LoVo (cell line): Measurements from ENCODE around the gene GDAP2.
"Not testable (repeated sequence)": the region's sequence is repeated elsewhere in the genome, so short reads cannot be mapped to it uniquely, and the experiment has no call there.

Experiments used
- DNase-seq: peaks from one replicate; pipeline ENCODE4 v3.0.0-alpha.2; 2016; ENCODE audit warnings: low spot score

The GDAP2 gene, protein sequence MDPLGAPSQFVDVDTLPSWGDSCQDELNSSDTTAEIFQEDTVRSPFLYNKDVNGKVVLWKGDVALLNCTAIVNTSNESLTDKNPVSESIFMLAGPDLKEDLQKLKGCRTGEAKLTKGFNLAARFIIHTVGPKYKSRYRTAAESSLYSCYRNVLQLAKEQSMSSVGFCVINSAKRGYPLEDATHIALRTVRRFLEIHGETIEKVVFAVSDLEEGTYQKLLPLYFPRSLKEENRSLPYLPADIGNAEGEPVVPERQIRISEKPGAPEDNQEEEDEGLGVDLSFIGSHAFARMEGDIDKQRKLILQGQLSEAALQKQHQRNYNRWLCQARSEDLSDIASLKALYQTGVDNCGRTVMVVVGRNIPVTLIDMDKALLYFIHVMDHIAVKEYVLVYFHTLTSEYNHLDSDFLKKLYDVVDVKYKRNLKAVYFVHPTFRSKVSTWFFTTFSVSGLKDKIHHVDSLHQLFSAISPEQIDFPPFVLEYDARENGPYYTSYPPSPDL

DNA sequence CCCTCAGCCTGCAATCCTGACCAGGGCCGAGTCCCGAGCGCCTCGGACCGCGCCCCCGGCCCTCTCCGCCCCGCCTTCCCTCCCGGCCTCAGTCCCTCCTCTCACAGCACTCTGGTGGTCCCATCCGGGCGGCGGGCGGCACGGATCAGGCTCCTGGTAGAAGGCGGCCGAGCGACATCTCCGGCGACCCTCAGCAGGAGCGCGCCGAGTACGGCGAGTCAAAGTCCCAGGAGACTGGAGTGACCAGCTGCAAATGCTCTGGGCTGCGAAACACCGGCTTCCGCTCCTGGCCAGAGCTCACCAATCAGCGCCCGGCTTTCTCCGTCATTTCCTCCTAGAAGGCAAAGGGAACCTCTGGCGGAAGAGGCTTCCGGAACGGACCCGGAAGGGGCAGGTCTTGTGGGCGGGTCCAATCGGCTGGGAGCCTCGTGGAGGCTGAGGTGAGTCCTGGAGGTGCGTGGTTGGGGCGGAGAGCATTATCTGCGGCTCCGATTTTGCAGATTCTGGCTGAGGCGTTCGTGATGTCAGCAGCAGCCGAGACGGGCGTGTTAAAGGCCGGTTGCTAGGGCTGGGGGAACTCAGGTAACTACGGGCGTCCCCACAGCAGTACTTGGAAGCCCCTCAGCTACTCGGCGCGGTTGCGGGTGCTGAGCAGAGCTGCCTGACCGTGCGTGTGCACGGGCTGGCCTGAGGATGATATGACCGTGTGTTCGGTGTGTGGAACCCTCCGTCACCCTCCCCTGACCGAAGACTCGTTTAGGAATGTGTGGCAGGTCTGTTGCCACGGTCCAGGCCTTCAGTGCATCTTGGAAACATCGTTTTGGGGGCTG is at the start of gene GDAP2, which contains the start of gene WDR3:
GDAP2 (minus strand) TSS at position 279 of the 830 bp plus-strand sequence. CDS start 9,264 bp downstream, outside the sequence.
WDR3 (plus strand) TSS at position 397 of the 830 bp plus-strand sequence. CDS start 3,581 bp downstream, outside the sequence.
- peak; percentile 98 for DNase-seq

DNA sequence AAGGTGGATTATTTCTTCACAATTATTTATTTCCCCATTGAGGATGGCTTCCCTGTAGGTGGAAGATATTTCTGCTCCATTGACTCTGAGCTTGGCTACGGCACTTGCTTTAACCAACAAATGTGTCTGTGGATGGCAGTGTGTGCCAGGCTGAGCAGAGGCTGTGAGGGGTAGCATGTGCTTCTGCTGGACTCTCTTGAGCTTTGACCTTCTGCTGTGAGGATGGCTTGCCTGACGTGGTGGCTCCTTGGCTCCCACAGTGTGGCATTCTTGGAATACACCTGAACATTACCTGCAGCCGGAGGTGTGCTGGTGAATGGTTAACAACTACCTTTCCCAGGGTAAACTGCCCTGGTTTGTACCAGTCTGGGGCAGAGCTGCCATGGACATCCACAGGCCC is 47.0 kb upstream of the GDAP2 start:
- DNase-seq, result no peak

- no peak for DNase-seq
These were observed 42.4 kb upstream of the GDAP2 start for GRCh38 chr1:117971777-117972176.

GRCh38 chr1:117970252-117970651 is 40.8 kb upstream of the GDAP2 start:
- no peak for DNase-seq

DNA sequence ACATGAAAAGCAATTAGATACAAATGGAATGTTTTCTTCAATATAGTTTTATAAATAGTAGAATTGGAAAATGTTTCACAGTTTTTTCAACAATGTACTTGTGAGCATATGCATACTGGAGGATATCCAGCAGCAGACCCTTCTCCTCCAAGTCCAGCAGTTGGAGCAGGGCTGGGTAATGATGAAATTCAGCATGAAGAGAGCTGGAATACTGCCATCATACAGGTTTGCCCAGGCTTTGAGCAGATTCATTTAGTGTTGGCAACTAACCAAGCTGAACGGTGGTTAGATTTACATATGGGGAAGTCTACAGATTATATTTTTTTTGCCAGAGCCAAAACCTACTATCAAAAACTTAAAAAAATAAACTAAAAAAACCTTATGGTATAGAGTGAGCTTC is 38.5 kb upstream of the GDAP2 start:
- no peak for DNase-seq

GRCh38 chr1:117967477-117967876 is 38.1 kb upstream of the GDAP2 start:
- no peak for DNase-seq

GRCh38 chr1:117964290-117965038 is 35.0 kb upstream of the GDAP2 start:
- DNase-seq, result no peak

DNA sequence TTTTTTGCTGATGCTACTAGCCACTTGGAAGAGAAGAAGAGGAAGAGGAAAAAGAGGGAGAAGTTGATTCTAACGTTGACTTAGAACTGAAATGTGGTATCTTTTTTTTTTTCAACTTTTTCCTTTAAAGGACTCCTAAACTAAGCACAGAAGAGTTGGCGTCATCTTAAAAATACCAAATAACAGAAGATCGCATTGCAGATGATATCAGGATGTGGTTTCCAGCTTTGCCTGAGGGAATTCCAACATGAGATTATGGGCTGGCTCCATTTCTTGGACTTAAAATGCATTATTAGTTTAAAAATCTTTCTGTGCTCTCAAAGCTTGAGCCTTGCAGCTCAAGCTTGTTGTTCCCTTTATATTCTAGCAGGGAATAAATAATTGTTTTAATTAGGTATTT is 29.9 kb upstream of the GDAP2 start:
- no peak for DNase-seq

GRCh38 chr1:117952386-117952785 is 23.0 kb upstream of the GDAP2 start:
- DNase-seq, result no peak

DNA sequence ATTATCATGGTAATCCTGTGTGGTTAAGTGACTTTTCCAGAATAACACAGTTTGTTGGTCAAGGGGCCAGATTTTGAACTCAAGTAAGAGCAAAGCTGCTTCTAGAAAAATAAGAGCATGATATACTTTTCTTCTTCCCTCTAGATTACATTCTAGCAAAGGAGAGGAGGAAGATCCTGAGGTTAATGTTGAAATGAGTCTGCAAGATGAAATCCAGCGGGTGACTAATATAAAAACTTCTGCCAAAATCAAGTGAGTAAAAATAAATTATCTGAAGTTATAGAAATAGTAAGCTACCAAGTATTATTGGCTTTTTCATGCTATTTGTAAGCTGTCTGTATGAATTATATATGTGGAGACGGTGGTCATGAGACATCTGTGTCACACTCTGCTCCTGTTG is 12.9 kb upstream of the GDAP2 start:
- no peak for DNase-seq

- no peak for DNase-seq
These were observed 4.3 kb upstream of the GDAP2 start for GRCh38 chr1:117933769-117934168.

- no peak for DNase-seq
These were observed 3.2 kb upstream of the GDAP2 start for GRCh38 chr1:117932576-117932975.

- no peak for DNase-seq
These were observed 1.1 kb upstream of the GDAP2 start for GRCh38 chr1:117930484-117930883.

DNA sequence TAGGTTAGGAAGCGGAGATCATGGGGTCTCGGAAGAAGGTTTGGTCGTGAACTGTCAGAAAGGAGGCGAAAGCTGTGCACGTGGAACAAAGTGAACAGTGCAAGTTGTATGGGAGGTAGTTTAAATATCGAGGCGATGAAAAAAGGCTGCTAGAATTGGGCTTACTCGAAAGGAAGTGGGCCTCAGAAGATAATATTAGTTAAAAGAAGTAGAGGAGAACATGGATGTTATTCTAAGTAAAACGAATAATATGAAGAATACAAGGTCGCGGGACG is 689 bp upstream of the GDAP2 start:
- no peak for DNase-seq

GRCh38 chr1:117928881-117929342 is 509 bp downstream of the GDAP2 start:
- peak; percentile 69 for DNase-seq

- no peak for DNase-seq
These were observed 3.4 kb downstream of the GDAP2 start for GRCh38 chr1:117925981-117926380.

GRCh38 chr1:117922717-117923116 is 6.7 kb downstream of the GDAP2 start:
- DNase-seq, result not testable (repeated sequence)

GRCh38 chr1:117921991-117922390 is 7.4 kb downstream of the GDAP2 start:
- DNase-seq, result no peak

DNA sequence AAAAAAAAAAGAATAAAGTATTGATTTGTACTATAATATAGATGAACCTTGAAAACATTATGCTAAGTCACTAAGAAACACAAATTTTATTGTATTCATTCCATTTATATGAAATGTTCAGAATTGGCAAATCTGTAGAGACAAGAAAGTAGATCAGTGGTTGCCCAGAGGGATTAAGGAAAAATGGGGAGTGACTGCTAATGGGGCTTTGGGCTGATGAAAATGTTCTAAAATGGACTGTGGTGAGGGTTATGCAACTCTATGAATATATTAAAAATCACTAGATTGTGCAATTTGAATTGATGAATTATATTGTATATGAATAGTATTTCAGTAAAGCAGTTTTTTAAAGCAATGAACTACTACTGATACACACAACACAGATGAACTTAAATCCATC is 10.0 kb downstream of the GDAP2 start:
- no peak for DNase-seq

DNA sequence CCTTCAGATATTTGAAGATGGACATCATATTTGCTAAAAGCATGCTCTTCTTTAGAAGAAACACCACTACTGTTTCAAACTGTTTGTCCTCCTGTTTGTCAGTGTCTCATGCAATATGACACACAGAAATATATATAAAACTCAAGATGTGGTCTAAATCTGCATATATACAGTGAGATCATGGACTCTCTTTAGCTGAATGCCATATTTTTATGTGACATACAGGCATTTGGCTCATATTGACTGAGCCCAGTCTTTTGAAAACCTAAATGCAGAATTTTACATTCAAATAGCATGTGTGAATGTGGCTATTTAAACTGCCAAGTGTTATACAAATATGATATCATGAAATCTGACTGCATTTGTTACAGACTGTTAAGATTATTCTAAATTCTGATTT is 18.4 kb downstream of the GDAP2 start:
- no peak for DNase-seq

DNA sequence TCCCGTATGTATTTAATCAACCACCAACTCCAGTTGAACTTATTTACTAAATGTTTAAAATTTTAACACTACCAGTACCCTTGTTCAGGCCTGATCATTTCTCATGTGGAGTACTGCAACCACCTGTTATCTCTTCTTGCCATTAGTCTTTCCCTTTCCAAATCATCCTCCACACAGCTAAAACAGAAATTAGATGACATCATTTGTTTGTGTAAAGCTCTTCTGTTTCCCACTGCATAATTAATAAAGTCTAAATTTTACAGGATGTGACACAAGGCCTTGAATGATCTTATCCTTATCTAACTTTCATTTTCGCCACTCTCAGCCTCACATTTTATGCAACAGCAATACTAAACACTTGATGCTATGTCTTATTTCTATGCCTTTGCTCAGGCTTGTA is 24.4 kb downstream of the GDAP2 start:
- no peak for DNase-seq

- DNase-seq, result no peak
These were observed 24.9 kb downstream of the GDAP2 start for GRCh38 chr1:117904485-117904884.
